Caco-2 (cell line): ENCODE measurements around the gene KRTAP5-3. TPM values are rescaled to one million over a fixed set of nuclear protein-coding genes. Genes with fewer than 3 reads are reported as not detected.

Source experiments
- BruUV-seq: library from RNA; stranded (reverse); fragments of 400-500 nt; replicated peaks from 2 replicates; lab custom pipeline; 2021; lab: Mats Ljungman, UMichigan
- CTCF ChIA-PET: fragments of 300-600 bp; sonication (Branson Sonifier 250); formaldehyde crosslinking; loops from one replicate; lab custom pipeline; 2022; ENCODE audit warnings: antibody characterized with exemption; lab: Charles Lee
- POLR2A ChIA-PET: fragments of 300-600 bp; sonication (Branson Sonifier 250); formaldehyde crosslinking; loops from one replicate; lab custom pipeline; 2022; ENCODE audit warnings: antibody characterized with exemption; lab: Charles Lee
- DNase-seq, 2 experiments: peaks; one replicate each; pipeline versions ENCODE4 v3.0.0 to v3.0.0-alpha.2; 2020 to 2022
- H3K27me3 ChIP-seq: replicated peaks from 2 replicates; pipeline ENCODE4 v1.6.0; 2011; ENCODE audit warnings: low read length; ENCODE audit not compliant: control insufficient read depth, insufficient read depth
- H3K36me3 ChIP-seq: 2 replicates; pipeline ENCODE4 v1.5.1; 2011; ENCODE audit warnings: low read length; ENCODE audit not compliant: control insufficient read depth, insufficient read depth
- H3K4me1 ChIP-seq: fragments of 250-450 bp; sonication (Bioruptor Pico); 2 replicates; pipeline ENCODE4 v1.5.1; 2020; ENCODE audit warnings: mild to moderate bottlenecking
- H3K4me3 ChIP-seq: 2 replicates; pipeline ENCODE4 v1.5.1; 2011; ENCODE audit warnings: low read depth, mild to moderate bottlenecking, control low read depth, low read length
- H3K9me3 ChIP-seq: fragments of 250-450 bp; sonication (Bioruptor Pico); 2 replicates; pipeline ENCODE4 v1.5.1; 2020; ENCODE audit warnings: mild to moderate bottlenecking, moderate library complexity
- H3K27ac Mint-ChIP-seq: one replicate; pipeline ENCODE4 v1.8.0; 2022; ENCODE audit warnings: mixed read lengths; ENCODE audit not compliant: unreplicated experiment
- H3K27me3 Mint-ChIP-seq: one replicate; pipeline ENCODE4 v1.8.0; 2022; ENCODE audit warnings: mixed read lengths; ENCODE audit not compliant: insufficient read depth, unreplicated experiment
- H3K36me3 Mint-ChIP-seq: one replicate; pipeline ENCODE4 v1.8.0; 2022; ENCODE audit warnings: mild to moderate bottlenecking, mixed read lengths; ENCODE audit not compliant: insufficient read depth, unreplicated experiment
- H3K4me1 Mint-ChIP-seq: one replicate; pipeline ENCODE4 v1.8.0; 2022; ENCODE audit warnings: low read depth, mixed read lengths; ENCODE audit not compliant: unreplicated experiment
- H3K4me3 Mint-ChIP-seq: one replicate; pipeline ENCODE4 v1.8.0; 2022; ENCODE audit warnings: mild to moderate bottlenecking, moderate library complexity, mixed read lengths; ENCODE audit not compliant: unreplicated experiment
- H3K9me3 Mint-ChIP-seq: one replicate; pipeline ENCODE4 v1.8.0; 2022; ENCODE audit warnings: mixed read lengths; ENCODE audit not compliant: unreplicated experiment
- intact Hi-C: fragments of 100-400 bp; cut with micrococcal nuclease; formaldehyde crosslinking; loops from one replicate; pipeline ENCODE4 v1.10.0; 2022; ENCODE audit not compliant: unreplicated experiment
- total RNA-seq: library from RNA; stranded (reverse); gene quantifications from 2 replicates; pipeline ENCODE4 v1.2.3, GENCODE V29; 2022
- TF ChIP-seq, protein P1 (sequence below), 2 experiments: fragments of 200-600 bp in 1 of 2; IDR thresholded peaks; 1 replicate in 1 of 2; 2 replicates in 1 of 2; pipeline versions ENCODE4 v1.5.1 to v1.8.0; 2011 to 2022; ENCODE audit warnings: antibody characterized with exemption in 1 of 2, control low read depth in 1 of 2, inconsistent platforms in 1 of 2, low read depth in 1 of 2, low read length in 1 of 2, mild to moderate bottlenecking in 1 of 2, moderate library complexity in 1 of 2; ENCODE audit not compliant: insufficient read depth in 1 of 2, severe bottlenecking in 1 of 2, unreplicated experiment in 1 of 2

The KRTAP5-3 gene
- total RNA-seq, 1 experiment from 2014 or later: not detected

GRCh38 chr11:1641096-1641495 lies 32.8 kb upstream of the KRTAP5-3 start:
- no peak for DNase-seq
- Histone ChIP-seq H3K36me3 (no peaks in the 10 kb centered on the region), H3K27me3 (no peaks in the 10 kb centered on the region), H3K9me3 (no peaks in the 10 kb centered on the region), H3K4me1 (no peaks in the 10 kb centered on the region), H3K4me3 (no peak overlapping the region)
- TF ChIP-seq, protein P1, sequence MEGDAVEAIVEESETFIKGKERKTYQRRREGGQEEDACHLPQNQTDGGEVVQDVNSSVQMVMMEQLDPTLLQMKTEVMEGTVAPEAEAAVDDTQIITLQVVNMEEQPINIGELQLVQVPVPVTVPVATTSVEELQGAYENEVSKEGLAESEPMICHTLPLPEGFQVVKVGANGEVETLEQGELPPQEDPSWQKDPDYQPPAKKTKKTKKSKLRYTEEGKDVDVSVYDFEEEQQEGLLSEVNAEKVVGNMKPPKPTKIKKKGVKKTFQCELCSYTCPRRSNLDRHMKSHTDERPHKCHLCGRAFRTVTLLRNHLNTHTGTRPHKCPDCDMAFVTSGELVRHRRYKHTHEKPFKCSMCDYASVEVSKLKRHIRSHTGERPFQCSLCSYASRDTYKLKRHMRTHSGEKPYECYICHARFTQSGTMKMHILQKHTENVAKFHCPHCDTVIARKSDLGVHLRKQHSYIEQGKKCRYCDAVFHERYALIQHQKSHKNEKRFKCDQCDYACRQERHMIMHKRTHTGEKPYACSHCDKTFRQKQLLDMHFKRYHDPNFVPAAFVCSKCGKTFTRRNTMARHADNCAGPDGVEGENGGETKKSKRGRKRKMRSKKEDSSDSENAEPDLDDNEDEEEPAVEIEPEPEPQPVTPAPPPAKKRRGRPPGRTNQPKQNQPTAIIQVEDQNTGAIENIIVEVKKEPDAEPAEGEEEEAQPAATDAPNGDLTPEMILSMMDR (IDR thresholded peaks at IDR 0.05; ENCODE audit: insufficient read depth in 1 of 2, low read depth in 1 of 2, low read length in 1 of 2, severe bottlenecking in 1 of 2, unreplicated experiment in 1 of 2): no peak
- H3K4me1 Mint-ChIP-seq: no peaks in the 10 kb centered on the region
- ChIA-PET POLR2A (no interaction called here), CTCF (interaction anchor here (1.4 to 3.1 kb wide), 6 partner anchors 11 to 515 kb away, joined by 4 to 32 read pairs (median 10); no protein-coding TSS in a partner anchor)
- no peaks in the 10 kb centered on the region for H3K9me3 Mint-ChIP-seq
- no peak overlapping the region for H3K4me3 Mint-ChIP-seq
- no peaks in the 10 kb centered on the region for H3K36me3 Mint-ChIP-seq
- intact Hi-C loops: no loop called here
- no peak overlapping the region for H3K27ac Mint-ChIP-seq
- BruUV-seq: no TSS peak
- H3K27me3 Mint-ChIP-seq: peaks cover 3% of the 10 kb centered on the region

DNA sequence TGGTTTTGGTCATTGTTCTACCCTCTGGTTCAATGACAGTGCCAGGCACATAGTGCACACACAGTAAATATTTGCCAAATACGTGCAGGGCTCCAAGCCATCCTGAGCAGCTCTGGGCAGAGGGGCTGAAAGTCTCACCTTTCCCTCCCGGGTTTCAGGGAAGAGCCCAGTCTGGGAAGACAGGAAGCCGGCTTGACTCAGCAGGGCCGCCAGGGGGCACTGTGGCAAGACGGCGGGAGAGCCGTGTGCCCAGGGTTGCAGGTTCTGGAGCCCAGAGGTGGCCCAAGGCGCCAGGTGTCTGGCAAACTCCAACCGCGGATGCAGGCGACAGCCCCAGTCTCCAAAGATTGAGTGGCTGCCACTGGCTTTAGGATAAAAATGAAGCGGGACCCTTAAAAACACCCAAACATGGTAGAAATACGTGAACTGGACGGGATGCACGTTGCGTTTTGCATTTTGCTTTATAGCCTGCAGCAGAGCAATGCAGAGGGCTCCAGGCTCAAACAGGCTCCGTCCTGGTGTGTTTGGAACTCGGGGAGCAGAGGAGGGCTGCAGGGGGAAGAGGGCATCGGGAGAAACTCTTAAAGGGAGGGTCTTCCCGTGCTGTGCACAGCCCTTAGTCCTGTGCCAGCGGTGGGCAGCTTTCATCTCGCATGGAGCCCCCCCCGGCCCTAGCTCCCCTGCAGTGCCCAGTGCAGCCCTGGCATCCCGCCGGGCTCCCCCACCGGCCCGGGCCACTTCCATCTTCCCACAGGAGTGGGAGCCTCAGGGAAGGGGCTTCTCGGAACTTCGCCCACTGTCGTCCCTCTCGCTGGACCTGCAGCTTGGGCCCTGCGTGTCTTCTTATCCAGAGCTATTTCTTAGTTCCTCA lies 32.0 kb upstream of the KRTAP5-3 start:
- intact Hi-C loops: no loop called here
- H3K4me3 Mint-ChIP-seq: no peak overlapping the region
- ChIA-PET POLR2A (interaction anchor here (0.6 kb wide), 1 partner anchor 570 kb away, joined by 4 read pairs; no protein-coding TSS in a partner anchor), CTCF (interaction anchor here (0.6 to 3.1 kb wide), 16 partner anchors 10 to 1098 kb away, joined by 3 to 32 read pairs (median 4); no protein-coding TSS in a partner anchor)
- H3K27me3 Mint-ChIP-seq: peaks cover 8% of the 10 kb centered on the region
- no TSS peak for BruUV-seq
- H3K4me1 ChIP-seq: no peaks in the 10 kb centered on the region
- H3K4me3 ChIP-seq: no peak overlapping the region
- no peaks in the 10 kb centered on the region for H3K36me3 ChIP-seq
- H3K9me3 ChIP-seq: no peaks in the 10 kb centered on the region
- H3K4me1 Mint-ChIP-seq: no peaks in the 10 kb centered on the region
- TF ChIP-seq, protein P1 (IDR thresholded peaks at IDR 0.05; ENCODE audit: insufficient read depth in 1 of 2, low read depth in 1 of 2, low read length in 1 of 2, severe bottlenecking in 1 of 2, unreplicated experiment in 1 of 2): peak; percentile 81 to 91
- DNase-seq: peak; percentile 14 to 72
- no peaks in the 10 kb centered on the region for H3K36me3 Mint-ChIP-seq
- no peak overlapping the region for H3K27ac Mint-ChIP-seq
- H3K9me3 Mint-ChIP-seq: no peaks in the 10 kb centered on the region
- no peaks in the 10 kb centered on the region for H3K27me3 ChIP-seq

DNA sequence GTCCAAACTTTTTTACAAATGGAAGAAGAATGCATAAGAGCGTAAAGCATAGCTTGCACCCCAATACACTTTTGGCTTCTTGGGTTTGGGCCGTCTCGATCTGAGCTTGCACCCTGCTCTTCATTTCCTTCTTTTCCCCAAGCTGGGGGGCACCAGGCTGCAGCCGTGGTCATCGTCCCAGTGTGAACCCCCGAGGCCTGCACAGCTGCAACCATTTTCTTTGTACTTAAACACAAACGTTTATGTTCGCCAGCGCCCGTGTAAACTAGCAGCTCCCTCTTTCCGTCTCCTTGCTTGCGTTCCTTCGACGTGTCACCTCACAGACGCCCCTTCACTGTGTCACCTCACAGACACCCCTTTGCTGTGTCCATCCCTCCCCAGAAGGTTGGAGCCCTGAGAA lies 31.4 kb upstream of the KRTAP5-3 start:
- no peaks in the 10 kb centered on the region for H3K36me3 Mint-ChIP-seq
- no TSS peak for BruUV-seq
- ChIA-PET POLR2A (interaction anchor here (0.6 kb wide), 1 partner anchor 570 kb away, joined by 4 read pairs; no protein-coding TSS in a partner anchor), CTCF (interaction anchor here (0.6 to 3.1 kb wide), 12 partner anchors 13 to 1097 kb away, joined by 3 to 32 read pairs (median 4); no protein-coding TSS in a partner anchor)
- no peak overlapping the region for H3K4me3 ChIP-seq
- intact Hi-C loops: no loop called here
- H3K4me1 Mint-ChIP-seq: no peaks in the 10 kb centered on the region
- TF ChIP-seq, protein P1 (IDR thresholded peaks at IDR 0.05; ENCODE audit: insufficient read depth in 1 of 2, low read depth in 1 of 2, low read length in 1 of 2, severe bottlenecking in 1 of 2, unreplicated experiment in 1 of 2): no peak
- H3K36me3 ChIP-seq: no peaks in the 10 kb centered on the region
- no peak overlapping the region for H3K27ac Mint-ChIP-seq
- no peak overlapping the region for H3K4me3 Mint-ChIP-seq
- H3K27me3 ChIP-seq: no peaks in the 10 kb centered on the region
- no peaks in the 10 kb centered on the region for H3K4me1 ChIP-seq
- DNase-seq: no peak
- no peaks in the 10 kb centered on the region for H3K9me3 ChIP-seq
- no peaks in the 10 kb centered on the region for H3K9me3 Mint-ChIP-seq
- peaks cover 11% of the 10 kb centered on the region for H3K27me3 Mint-ChIP-seq
